Ascending aorta (tissue), 2 donors: ENCODE measurements around the gene NELFA. TPM values are rescaled to one million over a fixed set of nuclear protein-coding genes. Genes with fewer than 3 reads are reported as not detected.

Experiments used
- DNase-seq, 2 donors: peaks; one replicate each; pipeline ENCODE4 v3.0.0-alpha.2; 2019; ENCODE audit warnings: low spot score in 2 of 2
- H3K27ac ChIP-seq, 2 donors: fragments of 200-600 bp; sonication (generic); one replicate each; pipeline ENCODE4 v1.5.1; 2016 to 2017; ENCODE audit warnings: mild to moderate bottlenecking in 1 of 2
- H3K27me3 ChIP-seq: fragments of 200-600 bp; sonication (generic); one replicate; pipeline ENCODE4 v1.5.1; 2017
- H3K36me3 ChIP-seq, 2 donors: fragments of 200-600 bp; sonication (generic); one replicate each; pipeline ENCODE4 v1.5.1; 2016
- H3K4me1 ChIP-seq, 2 donors: fragments of 200-600 bp; sonication (generic); one replicate each; pipeline ENCODE4 v1.5.1; 2016 to 2017; ENCODE audit warnings: mild to moderate bottlenecking in 1 of 2
- H3K4me3 ChIP-seq, 2 donors: fragments of 200-600 bp; sonication (generic); one replicate each; pipeline ENCODE4 v1.5.1; 2016 to 2017; ENCODE audit warnings: mild to moderate bottlenecking in 1 of 2
- H3K9me3 ChIP-seq, 2 donors: fragments of 200-600 bp; sonication (generic); one replicate each; pipeline ENCODE4 v1.5.1; 2016
- intact Hi-C: fragments of 100-400 bp; cut with DNase I; formaldehyde crosslinking; loops from one replicate; pipeline ENCODE4 v1.15.1; 2023
- total RNA-seq: library from RNA; depleted of rRNA; stranded (reverse); fragments of >200 nt; gene quantifications from one replicate; pipeline ENCODE4 v1.1.0, GENCODE V29; 2016
- TF ChIP-seq, protein P1 (sequence below), 3 experiments: fragments of 200-600 bp in 2 of 3; fragments of 450-650 bp in 1 of 3; sonication (generic) in 2 of 3; IDR thresholded peaks; one replicate each; pipeline ENCODE4 v1.5.1; 2016 to 2019; ENCODE audit warnings: antibody characterized with exemption in 3 of 3, mild to moderate bottlenecking in 1 of 3, moderate library complexity in 1 of 3

The NELFA gene
- total RNA-seq, 1 donor from 2014 or later = 11.9 TPM

DNA sequence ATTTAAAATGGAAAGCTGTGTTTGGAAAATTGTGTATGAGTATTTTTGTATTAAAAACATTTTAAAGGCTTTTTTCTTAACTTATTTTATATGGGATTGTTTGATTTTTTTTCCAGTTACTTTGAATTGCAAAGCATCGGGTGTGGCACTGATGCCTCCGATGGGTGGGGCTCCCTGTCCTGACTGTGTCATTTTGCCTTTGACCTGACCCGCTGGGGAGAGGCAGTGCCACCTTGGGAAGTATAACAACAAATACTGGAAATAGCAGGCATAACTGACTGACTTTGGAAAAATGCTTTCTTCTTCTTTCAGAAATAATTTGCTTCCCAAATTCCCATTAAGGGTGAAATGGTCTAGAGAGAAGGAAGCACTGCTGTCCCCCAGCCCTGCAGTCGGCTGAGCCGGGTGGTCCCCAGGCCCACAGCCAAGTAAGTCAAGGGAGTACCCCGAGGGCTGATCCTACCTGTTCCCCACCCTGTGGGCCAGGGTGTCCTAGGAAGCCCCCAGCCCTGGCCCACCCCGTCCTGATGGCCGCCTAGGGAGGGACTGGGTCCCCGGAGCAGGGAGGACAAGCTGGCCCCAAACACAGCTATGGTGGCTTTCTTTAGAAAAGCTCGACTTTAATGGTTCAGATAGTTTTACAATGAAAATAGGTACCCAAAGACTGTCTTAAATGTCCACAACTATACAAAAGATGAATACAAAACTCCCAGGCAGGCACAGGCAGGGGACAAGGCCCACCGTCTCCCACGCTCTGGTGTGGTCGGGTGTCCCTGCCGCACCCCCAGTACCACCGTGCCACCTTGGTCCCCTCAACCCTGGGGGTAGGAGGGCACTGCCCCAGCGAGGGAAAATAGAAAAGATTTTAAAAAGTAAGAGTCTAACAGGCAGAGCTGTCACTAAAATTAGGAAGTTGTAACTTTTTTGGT lies 26.4 kb downstream of the NELFA start:
- H3K4me1 ChIP-seq = no peaks in the 10 kb centered on the region
- H3K9me3 ChIP-seq = no peaks in the 10 kb centered on the region
- no peak overlapping the region for H3K4me3 ChIP-seq
- peaks cover 71 to 97% of the 10 kb centered on the region in 2 donors for H3K36me3 ChIP-seq
- H3K27ac ChIP-seq = no peak overlapping the region
- DNase-seq = peak in 1 of 2 donors; percentile 46
- H3K27me3 ChIP-seq = no peaks in the 10 kb centered on the region
- TF ChIP-seq, protein P1, sequence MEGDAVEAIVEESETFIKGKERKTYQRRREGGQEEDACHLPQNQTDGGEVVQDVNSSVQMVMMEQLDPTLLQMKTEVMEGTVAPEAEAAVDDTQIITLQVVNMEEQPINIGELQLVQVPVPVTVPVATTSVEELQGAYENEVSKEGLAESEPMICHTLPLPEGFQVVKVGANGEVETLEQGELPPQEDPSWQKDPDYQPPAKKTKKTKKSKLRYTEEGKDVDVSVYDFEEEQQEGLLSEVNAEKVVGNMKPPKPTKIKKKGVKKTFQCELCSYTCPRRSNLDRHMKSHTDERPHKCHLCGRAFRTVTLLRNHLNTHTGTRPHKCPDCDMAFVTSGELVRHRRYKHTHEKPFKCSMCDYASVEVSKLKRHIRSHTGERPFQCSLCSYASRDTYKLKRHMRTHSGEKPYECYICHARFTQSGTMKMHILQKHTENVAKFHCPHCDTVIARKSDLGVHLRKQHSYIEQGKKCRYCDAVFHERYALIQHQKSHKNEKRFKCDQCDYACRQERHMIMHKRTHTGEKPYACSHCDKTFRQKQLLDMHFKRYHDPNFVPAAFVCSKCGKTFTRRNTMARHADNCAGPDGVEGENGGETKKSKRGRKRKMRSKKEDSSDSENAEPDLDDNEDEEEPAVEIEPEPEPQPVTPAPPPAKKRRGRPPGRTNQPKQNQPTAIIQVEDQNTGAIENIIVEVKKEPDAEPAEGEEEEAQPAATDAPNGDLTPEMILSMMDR (IDR thresholded peaks at IDR 0.05) = no peak
- intact Hi-C loops = no loop called here

- H3K36me3 ChIP-seq = peaks cover 70 to 97% of the 10 kb centered on the region in 2 donors
- H3K9me3 ChIP-seq = no peaks in the 10 kb centered on the region
- H3K27me3 ChIP-seq = no peaks in the 10 kb centered on the region
- intact Hi-C loops = no loop called here
- TF ChIP-seq, protein P1 (IDR thresholded peaks at IDR 0.05) = no peak
- no peaks in the 10 kb centered on the region for H3K4me1 ChIP-seq
- H3K4me3 ChIP-seq = no peak overlapping the region
- DNase-seq = peak in 1 of 2 donors; percentile 58
- H3K27ac ChIP-seq = no peak overlapping the region
Measured at GRCh38 chr4:1981251-1982058, 27.3 kb downstream of the NELFA start.

DNA sequence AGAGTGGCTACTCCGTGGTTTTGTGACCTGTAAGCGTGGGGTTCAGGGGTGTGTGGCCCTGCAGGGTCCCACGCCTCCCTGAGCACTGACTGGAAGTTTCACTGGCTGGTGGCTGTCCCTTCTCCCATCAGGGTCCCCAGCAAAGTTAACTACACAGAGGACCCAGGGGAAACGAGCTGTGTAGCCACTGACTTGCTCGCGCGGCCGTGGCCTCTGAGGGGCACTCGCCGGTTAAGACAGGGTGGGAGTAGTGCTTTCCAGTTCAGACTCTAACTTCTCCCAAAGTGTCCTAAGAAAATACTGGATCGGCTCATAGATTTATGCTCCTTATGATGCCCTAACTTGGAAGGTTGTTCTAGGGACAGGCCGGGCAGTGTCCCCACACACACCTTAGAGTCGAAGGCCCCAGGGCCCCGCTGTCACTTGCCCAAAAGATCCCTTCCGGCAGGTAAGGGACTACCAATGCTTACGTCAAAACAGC lies 28.2 kb downstream of the NELFA start:
- no peak for DNase-seq
- Histone ChIP-seq H3K27ac (no peak overlapping the region), H3K4me1 (no peaks in the 10 kb centered on the region), H3K36me3 (peaks cover 67 to 97% of the 10 kb centered on the region in 2 donors), H3K9me3 (no peaks in the 10 kb centered on the region), H3K27me3 (no peaks in the 10 kb centered on the region), H3K4me3 (no peak overlapping the region)
- TF ChIP-seq, protein P1 (IDR thresholded peaks at IDR 0.05) = no peak
- intact Hi-C loops = no loop called here

DNA sequence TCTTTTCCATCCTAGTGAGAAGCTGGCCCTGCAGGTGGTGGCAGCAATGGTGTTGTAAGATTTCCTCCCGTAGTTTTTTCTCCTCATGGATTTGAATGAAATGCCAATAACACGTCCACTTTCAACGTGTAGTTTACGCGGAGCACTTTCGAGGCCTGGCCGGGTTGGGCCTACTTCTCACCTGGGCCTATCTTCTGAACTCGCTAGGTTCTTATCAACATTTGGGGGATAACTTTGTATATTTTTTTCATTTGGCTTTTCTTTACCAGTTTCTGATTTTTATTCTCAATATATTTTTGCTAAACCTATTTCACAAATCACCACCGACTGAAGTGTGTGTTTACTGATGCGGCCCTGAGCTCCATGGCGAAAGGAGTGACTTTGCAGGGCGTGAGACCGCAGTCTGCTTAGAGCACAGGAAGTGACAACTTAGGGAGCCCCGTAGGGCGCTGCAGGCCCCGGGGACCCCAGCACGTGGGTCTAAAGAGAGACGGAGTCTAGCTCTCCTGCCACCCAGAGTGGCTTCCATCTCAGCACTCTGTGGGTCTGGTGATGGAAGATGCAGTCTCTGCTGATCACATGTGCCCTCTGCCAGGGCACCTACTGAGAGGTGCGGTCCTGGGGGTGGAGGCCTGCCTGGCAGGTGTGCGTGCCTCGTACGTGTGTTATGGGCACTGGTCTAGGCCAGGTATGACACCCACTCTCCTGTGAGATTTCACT lies 29.1 kb downstream of the NELFA start:
- intact Hi-C loops = no loop called here
- H3K36me3 ChIP-seq = peaks cover 73 to 97% of the 10 kb centered on the region in 2 donors

More for the DNA sequence above, 29.1 kb downstream of the NELFA start:
- Histone ChIP-seq H3K4me1 (no peaks in the 10 kb centered on the region), H3K9me3 (no peaks in the 10 kb centered on the region), H3K4me3 (no peak overlapping the region), H3K27me3 (no peaks in the 10 kb centered on the region), H3K27ac (no peak overlapping the region)
- DNase-seq = peak in 1 of 2 donors; percentile 45
- TF ChIP-seq, protein P1 (IDR thresholded peaks at IDR 0.05) = no peak
